ENCODE results near the gene STAC3. TPM values are rescaled to one million over a fixed set of nuclear protein-coding genes. Genes with fewer than 3 reads are reported as not detected.

The STAC3 gene
- total and polyA plus RNA-seq, 4 donors: 0.19 to 1.3 (median 0.96) TPM

- no peak overlapping the region for H3K27ac ChIP-seq (ENCODE audit: low read depth in 1 of 2, low read length in 2 of 2)
- WGBS: 80% methylated on average over 27 of the region's 27 CpGs
- H3K4me1 ChIP-seq (ENCODE audit: control insufficient read depth in 4 of 4, insufficient read depth in 4 of 4, low read length in 3 of 4): peaks cover 2 to 16% (median 6%) of the 10 kb centered on the region in 4 donors
- H3K4me3 ChIP-seq (ENCODE audit: low read depth in 1 of 3, low read length in 3 of 3): no peak overlapping the region
- H3K27me3 ChIP-seq (ENCODE audit: control insufficient read depth in 4 of 4, insufficient read depth in 4 of 4, low read length in 3 of 4): peaks cover 0 to 3% (median 0%) of the 10 kb centered on the region in 4 donors
- no peak overlapping the region for H3K9ac ChIP-seq (ENCODE audit: low read depth in 1 of 2, low read length in 2 of 2)
- DNase-seq (ENCODE audit: low spot score): no peak
- H3K36me3 ChIP-seq (ENCODE audit: control insufficient read depth in 4 of 4, insufficient read depth in 3 of 4, low read depth in 1 of 4, low read length in 3 of 4): peaks cover 22 to 56% (median 24%) of the 10 kb centered on the region in 4 donors
- TF ChIP-seq SP1 (IDR thresholded peaks at IDR 0.05): no peak
- TF ChIP-seq ATF3 (IDR thresholded peaks at IDR 0.05): no peak
- H3K9me3 ChIP-seq (ENCODE audit: control insufficient read depth in 4 of 4, low read length in 3 of 4): no peaks in the 10 kb centered on the region
Observed at GRCh38 chr12:57211791-57212700, 38.9 kb downstream of the STAC3 start.

GRCh38 chr12:57210926-57211692 is 39.9 kb downstream of the STAC3 start:
- H3K9ac ChIP-seq (ENCODE audit: low read depth in 1 of 2, low read length in 2 of 2): no peak overlapping the region
- H3K4me1 ChIP-seq (ENCODE audit: control insufficient read depth in 4 of 4, insufficient read depth in 4 of 4, low read length in 3 of 4): peaks cover 0 to 10% (median 2%) of the 10 kb centered on the region in 4 donors
- no peaks in the 10 kb centered on the region for H3K9me3 ChIP-seq (ENCODE audit: control insufficient read depth in 4 of 4, low read length in 3 of 4)
- WGBS: 89% methylated on average over 16 of the region's 16 CpGs
- peaks cover 0 to 3% (median 0%) of the 10 kb centered on the region in 4 donors for H3K27me3 ChIP-seq (ENCODE audit: control insufficient read depth in 4 of 4, insufficient read depth in 4 of 4, low read length in 3 of 4)
- DNase-seq (ENCODE audit: low spot score): no peak
- TF ChIP-seq CTCF (IDR thresholded peaks at IDR 0.05; ENCODE audit: low read depth, low read length, missing input control) (no peak), TAF1 (conservative IDR thresholded peaks at IDR 0.05) (no peak), HNF4G (IDR thresholded peaks at IDR 0.05) (no peak), FOXA1 (IDR thresholded peaks at IDR 0.05) (no peak), FOXA2 (IDR thresholded peaks at IDR 0.05) (no peak), JUND (IDR thresholded peaks at IDR 0.05) (no peak), RXRA (IDR thresholded peaks at IDR 0.05) (no peak), EGR1 (IDR thresholded peaks at IDR 0.05; ENCODE audit: low read depth in 2 of 2) (no peak), MAX (IDR thresholded peaks at IDR 0.05) (no peak), NR2F2 (IDR thresholded peaks at IDR 0.05) (no peak), HNF4A (conservative IDR thresholded peaks at IDR 0.05) (no peak), YY1 (IDR thresholded peaks at IDR 0.05) (no peak), GABPA (IDR thresholded peaks at IDR 0.05 in 1 of 2, conservative IDR thresholded peaks at IDR 0.05 in 1 of 2) (no peak), ATF3 (IDR thresholded peaks at IDR 0.05) (no peak)
- no peak overlapping the region for H3K27ac ChIP-seq (ENCODE audit: low read depth in 1 of 2, low read length in 2 of 2)
- H3K36me3 ChIP-seq (ENCODE audit: control insufficient read depth in 4 of 4, insufficient read depth in 3 of 4, low read depth in 1 of 4, low read length in 3 of 4): peaks cover 27 to 63% (median 29%) of the 10 kb centered on the region in 4 donors
- H3K4me3 ChIP-seq (ENCODE audit: low read depth in 1 of 3, low read length in 3 of 3): no peak overlapping the region
